ENCODE measurements around the gene AFF1. TPM values are rescaled to one million over a fixed set of nuclear protein-coding genes. Genes with fewer than 3 reads are reported as not detected.
A peak's percentile ranks its signal among the peaks of the same experiment; 100 is the strongest.

AFF1 gene
- polyA plus RNA-seq, 1 donor (not counting 4 experiments of a cell fraction or from before 2014, with no cell fraction given) = 14.4 TPM

DNA sequence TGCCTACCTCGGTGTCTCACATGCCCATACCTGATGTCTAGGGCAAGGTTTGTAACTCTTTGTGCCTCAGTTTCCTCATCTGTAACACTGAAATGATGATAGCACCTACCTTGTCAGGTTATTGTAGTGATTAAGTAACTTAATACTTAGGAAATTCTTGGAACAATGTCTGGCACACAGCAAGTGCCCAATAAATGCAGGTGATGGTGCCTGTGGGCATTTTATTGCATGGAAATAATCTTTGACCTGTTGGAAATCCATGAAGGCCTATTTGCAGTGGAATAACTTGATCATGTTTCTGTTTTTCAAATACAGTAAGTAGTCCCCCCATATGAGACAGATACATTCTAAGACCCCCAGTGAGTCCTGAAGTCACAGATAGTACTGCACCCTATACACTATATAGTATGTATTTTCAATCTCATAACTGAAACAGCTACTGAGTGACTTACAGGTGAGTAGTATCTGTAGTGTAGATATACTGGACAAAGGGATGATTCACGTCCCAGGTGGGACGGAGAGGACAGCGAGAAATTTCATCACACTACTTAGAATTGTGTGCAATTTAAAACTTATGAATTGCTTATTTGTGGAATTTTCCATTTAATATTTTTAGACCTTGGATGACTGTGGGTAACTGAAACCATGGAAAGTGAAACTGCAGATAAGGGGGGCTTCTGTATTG is 42.1 kb downstream of the AFF1 start:
- FAIRE-seq = no peak
- H3K79me2 ChIP-seq (ENCODE audit: control insufficient read depth, insufficient read depth, low read length) = peaks cover 55% of the 10 kb centered on the region

DNA sequence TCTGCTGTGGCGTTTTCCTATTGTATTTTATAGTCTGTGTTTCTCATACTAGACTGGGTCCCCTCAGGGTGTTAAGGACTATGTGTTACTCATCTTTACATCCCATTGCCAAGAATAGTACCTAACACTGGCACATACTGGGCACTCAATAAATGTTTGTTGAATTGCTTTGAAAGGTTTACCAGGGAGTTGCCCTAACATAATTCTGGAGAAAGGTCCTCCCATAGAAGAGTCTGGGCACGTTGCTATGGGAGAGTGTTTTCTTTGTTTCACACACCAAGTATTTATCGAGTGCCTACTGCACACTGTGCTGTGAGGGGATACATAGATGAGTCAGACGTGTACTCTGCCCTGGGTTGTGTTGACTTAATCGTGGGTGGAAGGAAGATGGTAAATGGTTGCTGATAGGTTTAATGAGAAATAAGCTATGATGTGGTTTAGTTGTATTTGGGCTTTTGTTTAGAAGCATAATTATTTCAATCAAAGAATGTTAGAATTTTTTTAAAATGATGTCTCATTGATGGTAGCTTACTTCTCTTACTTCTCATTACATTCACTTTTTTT is 42.9 kb downstream of the AFF1 start:
- dilution Hi-C loops (cut with MboI; ENCODE audit: extremely low pct_ligation_motif_present, low sequenced_read_pairs) = no loop called here
- H2AFZ ChIP-seq (ENCODE audit: control insufficient read depth, low read length) = no peak overlapping the region
- no peaks in the 10 kb centered on the region for H3K9me3 ChIP-seq (ENCODE audit: control insufficient read depth, low read depth, low read length)
- H3K79me2 ChIP-seq (ENCODE audit: control insufficient read depth, insufficient read depth, low read length) = peaks cover 53% of the 10 kb centered on the region
- peak; percentile 75 for DNase-seq (ENCODE audit: low read depth, low spot score)
- peaks cover 3% of the 10 kb centered on the region for H3K9me1 ChIP-seq (ENCODE audit: control insufficient read depth, extremely low read depth, insufficient read depth, low read length)
- peak overlapping the region; percentile 76 for H3K4me2 ChIP-seq (ENCODE audit: control insufficient read depth, extremely low read depth, insufficient read depth, low read depth, low read length)
- peaks cover 0 to 4% of the 10 kb centered on the region in 2 experiments for H3K36me3 ChIP-seq (ENCODE audit: control insufficient read depth in 2 of 2, extremely low read depth in 1 of 2, insufficient read depth in 2 of 2, low read length in 2 of 2)
- H3K4me1 ChIP-seq (ENCODE audit: control insufficient read depth, extremely low read depth, insufficient read depth, low read length) = peaks cover 36% of the 10 kb centered on the region
- peak; percentile 88 for FAIRE-seq
- H4K20me1 ChIP-seq (ENCODE audit: control insufficient read depth, extremely low read depth, insufficient read depth, low read length) = peaks cover 3% of the 10 kb centered on the region
- H3K9ac ChIP-seq (ENCODE audit: control insufficient read depth, extremely low read depth, insufficient read depth, low read length) = peak overlapping the region; percentile 66
- no peak for TF ChIP-seq EZH2 (IDR thresholded peaks at IDR 0.05; ENCODE audit: low read length)
- TF ChIP-seq, protein P1, sequence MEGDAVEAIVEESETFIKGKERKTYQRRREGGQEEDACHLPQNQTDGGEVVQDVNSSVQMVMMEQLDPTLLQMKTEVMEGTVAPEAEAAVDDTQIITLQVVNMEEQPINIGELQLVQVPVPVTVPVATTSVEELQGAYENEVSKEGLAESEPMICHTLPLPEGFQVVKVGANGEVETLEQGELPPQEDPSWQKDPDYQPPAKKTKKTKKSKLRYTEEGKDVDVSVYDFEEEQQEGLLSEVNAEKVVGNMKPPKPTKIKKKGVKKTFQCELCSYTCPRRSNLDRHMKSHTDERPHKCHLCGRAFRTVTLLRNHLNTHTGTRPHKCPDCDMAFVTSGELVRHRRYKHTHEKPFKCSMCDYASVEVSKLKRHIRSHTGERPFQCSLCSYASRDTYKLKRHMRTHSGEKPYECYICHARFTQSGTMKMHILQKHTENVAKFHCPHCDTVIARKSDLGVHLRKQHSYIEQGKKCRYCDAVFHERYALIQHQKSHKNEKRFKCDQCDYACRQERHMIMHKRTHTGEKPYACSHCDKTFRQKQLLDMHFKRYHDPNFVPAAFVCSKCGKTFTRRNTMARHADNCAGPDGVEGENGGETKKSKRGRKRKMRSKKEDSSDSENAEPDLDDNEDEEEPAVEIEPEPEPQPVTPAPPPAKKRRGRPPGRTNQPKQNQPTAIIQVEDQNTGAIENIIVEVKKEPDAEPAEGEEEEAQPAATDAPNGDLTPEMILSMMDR (optimal IDR thresholded peaks at IDR 0.05 in 1 of 3, IDR thresholded peaks at IDR 0.05 in 1 of 3, conservative IDR thresholded peaks at IDR 0.05 in 1 of 3; ENCODE audit: extremely low read depth in 1 of 3, insufficient read depth in 2 of 3, low read length in 3 of 3) = no peak
- no peaks in the 10 kb centered on the region for H3K27me3 ChIP-seq (ENCODE audit: control insufficient read depth, extremely low read depth, insufficient read depth, low read length)
- peak overlapping the region; percentile 87 for H3K27ac ChIP-seq (ENCODE audit: control insufficient read depth, insufficient read depth, low read length)
- H3K4me3 ChIP-seq (ENCODE audit: control insufficient read depth in 2 of 3, extremely low read depth in 1 of 3, insufficient read depth in 2 of 3, low read depth in 1 of 3, low read length in 3 of 3) = no peak overlapping the region

More for the DNA sequence above, 42.1 kb downstream of the AFF1 start:
- Histone ChIP-seq H3K27me3 (ENCODE audit: control insufficient read depth, extremely low read depth, insufficient read depth, low read length) (no peaks in the 10 kb centered on the region), H3K4me2 (ENCODE audit: control insufficient read depth, extremely low read depth, insufficient read depth, low read depth, low read length) (peak overlapping the region; percentile 76), H3K36me3 (ENCODE audit: control insufficient read depth in 2 of 2, extremely low read depth in 1 of 2, insufficient read depth in 2 of 2, low read length in 2 of 2) (peaks cover 0 to 4% of the 10 kb centered on the region in 2 experiments), H3K4me1 (ENCODE audit: control insufficient read depth, extremely low read depth, insufficient read depth, low read length) (peaks cover 39% of the 10 kb centered on the region), H2AFZ (ENCODE audit: control insufficient read depth, low read length) (no peak overlapping the region), H3K9me3 (ENCODE audit: control insufficient read depth, low read depth, low read length) (no peaks in the 10 kb centered on the region), H3K9ac (ENCODE audit: control insufficient read depth, extremely low read depth, insufficient read depth, low read length) (peak overlapping the region; percentile 66), H3K27ac (ENCODE audit: control insufficient read depth, insufficient read depth, low read length) (peak overlapping the region; percentile 87), H4K20me1 (ENCODE audit: control insufficient read depth, extremely low read depth, insufficient read depth, low read length) (peaks cover 3% of the 10 kb centered on the region), H3K9me1 (ENCODE audit: control insufficient read depth, extremely low read depth, insufficient read depth, low read length) (peaks cover 3% of the 10 kb centered on the region), H3K4me3 (ENCODE audit: control insufficient read depth in 2 of 3, extremely low read depth in 1 of 3, insufficient read depth in 2 of 3, low read depth in 1 of 3, low read length in 3 of 3) (peak overlapping the region in 1 of 3 experiments; percentile 10)
- no peak for DNase-seq (ENCODE audit: low read depth, low spot score)
- dilution Hi-C loops (cut with MboI; ENCODE audit: extremely low pct_ligation_motif_present, low sequenced_read_pairs) = no loop called here
- no peak for TF ChIP-seq EZH2 (IDR thresholded peaks at IDR 0.05; ENCODE audit: low read length)
- TF ChIP-seq, protein P1 (optimal IDR thresholded peaks at IDR 0.05 in 1 of 3, IDR thresholded peaks at IDR 0.05 in 1 of 3, conservative IDR thresholded peaks at IDR 0.05 in 1 of 3; ENCODE audit: extremely low read depth in 1 of 3, insufficient read depth in 2 of 3, low read length in 3 of 3) = no peak

Data from keratinocyte (primary cell).